GM04504 (cell line): ENCODE results near the gene EVI5.

Source experiments
- DNase-seq: peaks from one replicate; pipeline ENCODE4 v3.0.0-alpha.2; 2012; ENCODE audit warnings: low read depth

The EVI5 gene

DNA sequence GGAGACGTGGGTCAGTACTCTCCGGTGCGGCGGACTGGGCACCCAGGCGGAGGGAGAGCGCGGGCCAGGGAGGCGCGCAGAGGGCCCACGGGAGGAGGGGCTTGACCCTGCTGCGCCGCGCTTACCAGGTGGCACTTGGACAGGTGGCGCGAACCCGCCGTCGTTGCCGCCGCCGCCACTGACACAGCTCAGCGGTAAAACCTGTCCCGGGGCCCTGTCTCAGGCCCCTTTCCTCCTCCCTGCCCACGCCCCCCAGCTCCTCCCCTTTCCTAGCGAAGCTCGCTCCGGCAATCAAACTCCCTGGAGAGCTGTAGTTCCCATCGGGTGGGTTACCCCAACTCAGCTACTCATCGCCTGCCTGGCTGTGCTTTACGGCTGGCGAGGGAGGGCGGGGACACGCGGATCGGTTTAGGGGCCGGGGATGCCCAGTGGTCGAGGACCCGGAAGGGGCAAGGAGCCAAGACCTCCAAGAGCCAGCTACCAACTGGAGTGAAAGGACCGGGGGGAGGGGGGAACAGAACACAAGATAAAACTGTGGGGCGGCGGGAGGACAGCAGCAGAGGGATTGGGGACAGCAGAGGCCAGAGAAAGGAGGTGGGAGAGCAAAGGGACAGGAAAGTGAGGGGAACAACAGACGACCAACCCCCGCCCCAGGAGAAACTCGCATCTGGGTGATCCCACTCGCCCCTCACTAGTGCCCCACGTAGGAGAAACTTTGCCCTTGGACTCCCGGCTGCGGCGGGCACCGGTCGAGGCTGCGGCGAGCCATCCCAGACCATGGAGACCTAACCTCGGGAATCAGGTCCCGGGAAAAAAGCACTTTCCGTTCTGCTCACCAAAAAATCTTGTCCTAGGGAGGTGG is 301.1 kb downstream of the EVI5 start:
- no peak for DNase-seq

- DNase-seq = no peak
Measured at GRCh38 chr1:92482665-92483609, 302.0 kb downstream of the EVI5 start.

DNA sequence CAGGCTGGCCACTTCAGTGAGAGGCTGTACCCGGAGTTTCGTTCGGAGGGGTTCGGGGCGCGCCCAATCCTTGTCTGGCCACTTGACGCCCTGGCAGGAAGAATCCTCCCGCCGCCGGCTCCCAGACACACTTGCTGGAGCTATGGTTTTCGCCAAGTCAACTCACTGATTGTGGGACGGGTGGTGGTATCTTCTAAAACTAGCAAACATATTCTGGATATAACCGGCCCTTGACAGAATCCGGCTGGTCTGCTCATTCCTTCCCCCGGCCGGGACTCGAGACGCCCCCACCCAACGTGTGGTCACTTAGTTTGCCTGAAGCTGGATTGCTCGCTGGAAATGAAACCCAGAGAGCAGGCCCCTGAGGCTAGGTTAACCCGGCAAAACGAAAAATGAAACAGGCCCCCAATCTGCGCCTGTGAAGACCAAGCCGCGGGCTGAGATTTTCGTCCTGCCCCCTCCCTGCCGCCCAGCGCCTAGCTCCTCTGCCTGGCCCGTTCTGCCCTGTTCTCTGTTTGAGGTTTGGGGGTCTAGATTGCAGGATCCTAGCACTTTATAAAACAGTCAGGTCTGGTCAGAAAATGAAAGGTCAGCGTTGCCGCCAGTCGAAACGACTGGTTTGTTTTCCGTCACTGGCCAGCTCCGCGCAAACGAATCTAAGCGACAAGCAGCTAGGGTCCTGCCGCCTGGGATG is 302.8 kb downstream of the EVI5 start:
- no peak for DNase-seq

DNA sequence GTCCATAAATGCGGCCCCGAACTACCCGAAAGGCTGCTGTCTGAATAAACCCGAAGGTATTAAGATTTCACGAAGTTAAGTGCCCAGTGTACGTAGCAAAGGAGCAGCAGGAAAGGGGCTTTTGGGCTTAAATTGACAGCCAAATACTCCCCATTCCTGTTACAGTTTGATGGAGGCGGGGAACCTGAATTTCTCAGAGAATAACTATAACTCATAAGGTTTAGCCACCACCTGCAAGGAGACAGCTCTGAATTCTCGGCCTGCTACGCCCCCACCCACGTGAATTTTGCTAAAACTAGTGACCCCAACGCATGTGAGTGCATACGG is 303.3 kb downstream of the EVI5 start:
- no peak for DNase-seq

- DNase-seq = no peak
Measured at GRCh38 chr1:92480813-92481598, 303.9 kb downstream of the EVI5 start.

- no peak for DNase-seq
Measured at GRCh38 chr1:92480200-92480812, 304.6 kb downstream of the EVI5 start.

GRCh38 chr1:92479587-92479986 is 305.3 kb downstream of the EVI5 start:
- no peak for DNase-seq

- no peak for DNase-seq
Measured at GRCh38 chr1:92478393-92478792, 306.5 kb downstream of the EVI5 start.

DNA sequence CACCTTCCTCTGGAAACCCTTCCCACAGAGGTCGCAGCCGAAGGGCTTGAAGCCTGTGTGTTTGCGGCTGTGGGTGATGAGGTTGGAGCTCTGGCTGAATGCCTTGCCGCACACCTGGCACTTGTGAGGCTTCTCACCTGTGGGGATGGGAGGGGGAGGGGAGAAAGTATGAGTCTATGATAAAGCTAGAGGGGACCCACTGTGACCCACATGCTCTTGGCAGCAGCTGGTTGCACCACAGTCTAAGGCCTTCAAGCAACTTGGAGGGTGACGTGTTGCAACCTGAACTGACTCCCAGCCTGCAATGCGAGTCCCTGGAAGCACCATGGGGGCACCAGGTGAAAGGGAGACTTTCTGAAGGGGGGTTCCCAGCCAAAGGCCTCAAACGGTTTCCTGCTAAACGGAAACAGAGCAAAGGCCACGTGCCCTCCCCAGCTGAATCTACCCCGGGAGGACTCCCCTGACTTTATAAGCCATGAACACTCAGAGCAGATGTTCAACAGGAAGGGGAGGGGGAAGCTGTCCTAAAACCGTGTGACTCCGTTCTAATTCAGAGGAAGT is 308.8 kb downstream of the EVI5 start:
- no peak for DNase-seq

DNA sequence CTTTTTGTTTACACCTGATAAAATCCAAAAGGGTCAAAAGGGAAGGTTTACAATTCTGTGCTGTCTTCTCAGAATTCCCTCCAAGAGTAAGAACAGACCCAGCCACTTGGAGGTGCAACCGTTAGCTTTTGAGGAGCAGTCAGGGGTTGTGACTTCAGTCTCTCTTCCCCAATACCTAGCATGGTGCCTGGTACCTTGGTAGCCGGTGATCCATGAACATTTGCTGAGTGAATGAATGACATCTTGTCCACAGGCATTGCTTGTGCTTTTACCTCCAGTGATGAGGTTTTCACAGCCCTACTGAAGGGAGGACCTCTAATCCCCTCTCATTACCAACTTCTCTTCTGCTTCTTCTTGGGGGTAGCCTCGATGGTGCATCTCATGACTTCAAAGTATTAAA is 309.9 kb downstream of the EVI5 start:
- no peak for DNase-seq

DNA sequence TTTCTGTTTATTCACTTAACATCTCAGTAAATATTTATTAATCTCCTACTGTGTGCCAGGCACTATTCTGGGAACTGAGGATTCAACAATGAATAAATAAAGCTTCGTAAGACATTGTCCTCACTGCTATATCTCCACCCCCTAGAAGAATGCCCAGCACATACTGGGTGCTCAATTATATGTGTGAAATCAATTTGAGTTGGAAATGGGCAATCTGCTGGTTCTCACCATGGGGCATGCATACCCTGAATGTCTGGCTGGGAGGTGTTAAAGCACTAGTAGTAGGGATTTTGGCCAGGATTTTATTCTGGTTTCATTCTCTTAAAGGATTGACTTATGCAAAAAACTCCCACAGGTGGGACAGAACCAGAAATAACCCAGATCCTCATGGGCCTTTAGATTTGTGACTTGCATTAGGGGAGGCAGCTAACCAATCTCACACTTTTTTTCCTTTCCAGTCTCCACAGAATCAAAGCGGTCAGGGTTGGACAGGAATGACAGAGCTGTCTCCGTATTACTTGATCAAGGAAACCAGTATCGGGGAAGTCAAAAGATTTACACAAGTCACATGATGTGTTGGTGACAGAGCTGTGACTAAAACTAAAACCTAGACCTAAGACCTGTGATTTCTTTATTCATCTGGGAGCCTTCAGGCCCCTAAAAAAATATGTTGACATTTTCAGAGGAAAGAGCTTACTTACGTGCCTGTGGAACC is 311.0 kb downstream of the EVI5 start:
- DNase-seq = no peak

GRCh38 chr1:92470216-92470615 is 314.7 kb downstream of the EVI5 start:
- no peak for DNase-seq

- DNase-seq = no peak
Measured at GRCh38 chr1:92466683-92467352, 318.1 kb downstream of the EVI5 start.

DNA sequence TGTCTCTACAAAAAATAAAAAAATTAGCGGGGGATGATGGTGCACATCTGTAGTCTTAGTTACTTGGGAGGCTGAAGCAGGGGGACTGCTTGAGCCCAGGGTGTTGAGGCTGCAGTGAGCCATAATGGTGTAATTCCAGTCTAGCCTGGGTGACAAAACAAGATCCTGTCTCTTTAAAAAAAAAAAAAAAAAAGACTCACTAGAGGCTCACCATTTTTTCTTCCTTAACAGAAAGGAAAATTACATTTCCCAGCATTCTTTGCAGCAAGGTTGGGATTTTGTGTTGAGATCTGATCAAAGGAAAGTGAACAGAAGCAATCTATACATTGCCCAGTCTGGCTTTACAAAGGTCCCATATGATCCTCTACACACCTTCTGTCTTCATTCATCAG is 319.7 kb downstream of the EVI5 start:
- no peak for DNase-seq

- no peak for DNase-seq
Measured at GRCh38 chr1:92464588-92465255, 320.2 kb downstream of the EVI5 start.

DNA sequence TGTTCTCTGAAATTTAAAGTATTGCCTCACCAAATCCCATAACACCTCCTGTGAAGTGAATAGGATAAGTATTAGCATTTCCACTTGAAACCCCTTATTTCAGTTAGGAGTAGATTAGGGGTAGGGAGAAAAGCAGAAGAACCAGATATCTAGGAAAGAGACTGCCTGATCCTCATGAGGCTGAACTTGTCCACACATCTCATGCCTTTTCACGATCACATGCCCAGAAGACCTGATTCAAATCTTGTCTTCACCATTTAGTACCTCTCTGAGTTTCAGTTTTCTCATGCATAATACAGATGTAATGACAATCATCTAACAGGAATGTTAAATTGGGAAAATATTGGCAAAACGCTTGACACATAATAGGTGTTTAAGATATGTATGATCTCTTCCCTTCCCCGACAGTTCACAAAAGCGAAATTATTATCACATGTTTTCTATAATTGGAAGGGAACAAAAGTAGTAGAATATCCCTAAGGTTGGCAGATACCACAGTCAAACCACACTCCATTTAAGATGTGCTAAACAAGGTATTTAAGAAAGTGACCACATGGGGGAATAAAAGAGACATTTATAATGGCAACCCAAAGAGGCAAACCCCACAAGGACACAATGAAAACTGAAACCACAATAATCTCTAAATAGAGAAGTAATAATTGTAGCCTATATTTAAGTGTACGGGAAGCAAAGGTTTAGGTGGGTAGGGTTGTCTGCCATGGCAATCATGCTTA is 323.4 kb downstream of the EVI5 start:
- no peak for DNase-seq

DNA sequence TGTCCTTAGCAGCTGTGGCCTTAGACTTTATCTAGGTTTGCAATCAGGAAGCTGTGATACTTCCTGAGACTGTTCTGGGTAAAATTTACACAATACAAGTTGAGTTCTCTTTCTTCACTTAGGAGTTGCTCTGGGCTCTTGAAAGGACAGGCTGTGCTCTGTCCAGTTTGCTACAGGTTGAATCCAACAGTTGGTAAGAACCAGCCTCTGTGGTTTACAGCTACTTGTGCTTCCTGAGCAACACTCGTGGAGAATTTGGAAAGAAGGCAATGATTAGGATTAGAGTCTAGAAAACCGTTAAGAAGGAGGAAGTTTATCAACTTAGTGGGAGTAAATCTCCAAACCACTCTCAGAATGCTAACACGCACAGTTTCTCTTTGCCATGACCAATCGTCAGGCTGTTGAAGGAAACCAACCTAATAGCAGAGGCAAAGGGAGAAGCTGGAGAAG is 325.0 kb downstream of the EVI5 start:
- DNase-seq = no peak
